GM18951 (cell line): ENCODE data around the gene EIF4EBP2.

Source experiments
- POLR2A ChIP-seq: IDR thresholded peaks from 4 replicates; pipeline ENCODE4 v1.6.1; 2011; ENCODE audit warnings: mild to moderate bottlenecking; ENCODE audit not compliant: insufficient read length, insufficient read depth; ENCODE audit errors: extremely low read depth
- in situ Hi-C: fragments of 300-500 bp; cut with MboI; formaldehyde crosslinking; loops from one replicate; pipeline ENCODE4 v1.12.0; 2022; ENCODE audit warnings: low sequenced_read_pairs, mixed read lengths, inconsistent platforms; ENCODE audit not compliant: unreplicated experiment

Gene EIF4EBP2

DNA sequence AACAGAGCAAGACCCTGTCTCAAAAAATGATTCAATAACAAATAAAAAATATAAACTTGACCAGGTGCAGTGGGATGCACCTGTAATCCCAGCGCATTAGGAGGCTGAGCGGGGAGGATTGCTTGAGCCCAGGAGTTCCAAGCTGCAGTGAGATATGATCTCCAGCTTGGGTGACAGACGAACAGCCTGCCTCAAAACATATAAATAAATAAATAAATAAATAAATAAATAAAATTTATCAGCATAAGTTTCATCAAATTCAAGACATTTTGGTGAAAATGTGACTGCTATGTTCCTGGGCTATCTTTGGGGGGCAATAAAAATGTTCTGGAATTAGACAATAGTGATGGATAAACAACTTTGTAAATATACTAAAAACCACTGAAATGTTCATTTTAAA lies 4.8 kb upstream of the EIF4EBP2 start:
- no peak for TF ChIP-seq POLR2A
- in situ Hi-C loops: no loop called here

DNA sequence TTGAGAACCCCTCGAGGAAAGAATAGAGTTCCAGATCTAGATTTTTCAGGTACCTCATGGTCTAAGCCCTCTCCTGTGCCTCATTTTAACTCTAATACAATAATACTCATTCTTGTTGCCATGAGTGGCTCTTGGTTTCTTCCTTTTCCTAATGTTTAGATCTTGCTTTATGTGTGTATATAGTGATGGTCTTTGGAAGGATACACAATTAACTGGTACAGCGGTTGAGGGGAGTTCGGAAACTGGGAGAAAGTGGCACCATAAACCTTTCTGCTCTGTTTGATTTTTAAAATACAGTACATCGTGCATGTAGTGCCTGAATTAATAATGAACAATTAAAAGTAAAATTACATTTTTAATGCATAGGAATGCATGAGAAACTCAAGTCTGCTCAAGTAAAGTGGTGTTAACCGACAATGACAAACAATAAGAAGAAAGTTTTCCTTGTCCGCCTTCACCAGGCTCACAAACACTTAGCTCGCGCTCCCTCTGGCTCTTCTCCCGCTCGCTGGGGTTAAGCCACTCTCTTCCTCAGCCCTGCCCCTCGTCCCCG lies 386 bp upstream of the EIF4EBP2 start:
- in situ Hi-C loops: no loop called here
- no peak for TF ChIP-seq POLR2A

DNA sequence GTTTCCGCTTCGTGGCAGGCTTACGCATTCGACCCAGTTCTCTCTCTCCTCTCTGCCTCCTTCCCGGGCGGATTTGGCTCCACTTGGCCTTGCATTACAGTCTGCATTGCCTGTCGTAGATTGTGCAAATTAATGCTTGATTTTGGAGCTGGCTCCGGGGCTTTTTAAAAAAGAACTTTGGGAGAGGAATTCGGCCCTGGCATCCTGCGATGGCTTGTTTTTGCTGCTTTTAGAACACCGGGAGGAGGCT lies 767 bp downstream of the EIF4EBP2 start:
- in situ Hi-C loops: no loop called here
- no peak for TF ChIP-seq POLR2A

DNA sequence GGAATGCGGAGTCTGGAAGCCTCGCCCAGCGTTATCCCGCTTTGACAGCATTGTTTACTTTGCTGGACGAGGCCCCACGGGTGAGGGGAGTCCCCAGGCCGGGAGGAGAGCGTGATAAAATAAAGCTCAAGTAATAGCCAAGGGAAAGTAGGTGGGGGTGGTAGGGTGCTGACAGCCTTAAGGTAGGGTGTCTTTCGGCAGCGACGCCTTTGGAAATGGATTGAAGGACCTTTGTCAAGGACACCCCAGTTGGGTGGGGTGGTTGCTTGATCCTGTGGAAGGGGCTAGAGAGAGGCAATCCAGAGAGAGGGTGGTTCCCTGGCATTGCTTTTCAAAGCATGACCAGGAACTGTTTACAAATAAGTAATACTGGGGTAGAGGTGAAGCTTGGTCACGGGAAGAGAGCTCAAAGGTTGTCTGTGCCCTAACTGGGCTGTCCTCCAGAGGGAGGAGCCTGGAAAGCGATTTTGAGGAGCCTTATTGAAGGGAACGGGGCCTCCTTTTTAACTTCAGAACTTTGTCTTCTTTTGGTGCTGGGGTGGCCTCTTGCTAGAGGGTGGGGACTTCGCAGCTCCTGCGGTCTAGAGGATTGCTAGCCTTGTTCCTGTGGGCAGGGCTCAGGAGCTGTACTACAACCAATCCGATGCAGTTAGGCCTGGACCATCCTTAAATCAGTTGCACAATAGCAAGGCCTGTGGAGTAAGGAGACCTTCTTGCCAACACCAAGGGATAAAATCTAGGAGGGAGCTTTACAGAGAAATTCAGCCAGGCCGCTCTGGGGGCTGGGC lies 1.3 kb downstream of the EIF4EBP2 start:
- no peak for TF ChIP-seq POLR2A
- in situ Hi-C loops: no loop called here

DNA sequence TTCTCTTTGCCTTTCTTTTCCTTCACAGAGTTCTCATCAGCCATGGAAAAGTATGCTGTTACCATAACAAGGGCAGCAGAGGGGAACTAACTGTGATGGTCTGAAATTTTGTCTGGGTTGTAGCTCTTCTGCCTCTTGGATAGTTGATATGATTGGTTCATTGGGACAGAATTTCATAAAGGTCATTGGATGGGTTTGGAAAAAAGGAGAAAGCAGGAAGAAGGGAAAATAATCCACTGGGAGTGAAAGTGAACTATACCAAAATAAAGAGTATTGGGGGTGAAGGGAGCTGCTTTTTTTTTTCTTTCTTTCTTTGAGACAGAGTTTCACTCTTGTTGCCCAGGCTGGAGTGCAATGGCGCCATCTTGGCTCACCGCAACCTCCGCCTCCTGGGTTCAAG lies 5.8 kb downstream of the EIF4EBP2 start:
- in situ Hi-C loops: no loop called here
- TF ChIP-seq POLR2A: no peak

DNA sequence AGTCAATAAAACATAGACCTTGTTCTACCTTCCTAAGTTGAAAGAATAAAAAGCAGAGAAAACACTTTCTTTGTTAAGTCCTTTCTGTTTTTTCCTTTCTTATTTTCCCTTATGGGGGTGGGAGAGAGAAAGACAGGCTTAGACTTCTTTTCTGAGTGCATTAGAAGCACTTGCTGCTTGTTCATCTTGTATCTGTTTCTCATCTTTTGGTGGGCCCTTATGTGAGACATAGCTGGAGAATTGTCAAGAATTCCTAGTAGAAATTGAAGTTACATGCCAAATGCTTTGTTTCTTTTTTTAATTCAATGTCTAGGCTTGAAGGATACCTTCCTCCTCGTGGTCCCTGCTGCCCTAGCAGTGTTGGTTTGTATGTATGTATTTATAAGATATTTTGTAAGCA lies 6.7 kb downstream of the EIF4EBP2 start:
- no peak for TF ChIP-seq POLR2A
- in situ Hi-C loops: no loop called here

DNA sequence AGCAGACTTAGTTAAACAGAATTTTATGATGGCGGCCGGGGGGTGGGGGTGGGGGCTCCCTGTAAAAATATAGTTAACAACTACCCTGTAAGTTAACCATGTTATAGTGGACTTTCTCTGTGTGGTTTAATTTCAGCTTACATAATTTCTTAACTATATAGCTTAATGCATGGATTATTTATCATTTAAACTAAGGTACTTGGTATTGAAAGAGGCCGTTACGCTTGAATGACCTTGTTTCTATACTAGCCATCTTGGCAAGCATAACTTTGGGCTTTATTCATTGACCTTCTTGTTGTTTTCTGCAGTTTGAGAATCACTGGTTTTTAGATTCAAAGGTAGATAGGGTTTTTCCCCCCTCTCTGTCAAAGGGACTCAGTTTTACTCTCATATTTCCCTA lies 8.4 kb downstream of the EIF4EBP2 start:
- no peak for TF ChIP-seq POLR2A
- in situ Hi-C loops: no loop called here

DNA sequence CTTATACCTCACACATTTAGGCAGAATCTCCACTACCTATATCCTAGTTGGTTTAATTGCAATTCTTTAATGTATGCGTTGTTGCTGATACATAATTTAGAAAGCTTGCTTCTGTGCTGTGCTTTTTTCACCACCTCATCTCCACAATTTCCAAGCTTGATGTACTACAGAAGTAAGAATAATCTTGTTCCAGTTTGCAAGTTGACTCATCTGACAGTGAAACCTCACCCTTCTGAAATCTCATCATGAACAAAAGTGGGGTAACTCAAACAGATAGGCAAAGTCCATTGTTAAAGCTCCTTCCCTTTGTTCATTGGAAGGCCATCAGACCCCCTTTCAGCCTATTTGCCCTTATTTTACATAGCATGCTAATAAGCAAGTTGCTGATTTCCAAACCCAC lies 13.6 kb downstream of the EIF4EBP2 start:
- TF ChIP-seq POLR2A: no peak
- in situ Hi-C loops: no loop called here

DNA sequence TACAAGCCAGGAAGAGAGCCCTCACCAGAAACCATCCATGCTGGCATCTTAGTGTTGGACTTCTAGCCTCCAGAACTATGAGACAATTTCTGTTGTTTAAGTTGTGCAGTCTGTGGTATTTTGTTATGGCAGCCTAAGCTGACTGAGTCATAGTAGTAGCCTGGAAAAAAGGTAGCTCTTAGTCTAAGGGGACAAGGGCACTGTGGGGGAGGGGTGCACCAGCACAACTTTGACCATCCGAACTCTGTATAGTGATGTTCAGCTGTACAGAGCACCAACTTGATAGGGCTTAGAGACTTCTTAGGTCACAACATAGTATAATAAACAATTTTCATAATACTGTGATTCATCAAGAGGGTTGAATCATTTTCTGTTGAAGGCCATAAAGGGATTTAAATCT lies 14.3 kb downstream of the EIF4EBP2 start:
- in situ Hi-C loops: no loop called here
- no peak for TF ChIP-seq POLR2A

DNA sequence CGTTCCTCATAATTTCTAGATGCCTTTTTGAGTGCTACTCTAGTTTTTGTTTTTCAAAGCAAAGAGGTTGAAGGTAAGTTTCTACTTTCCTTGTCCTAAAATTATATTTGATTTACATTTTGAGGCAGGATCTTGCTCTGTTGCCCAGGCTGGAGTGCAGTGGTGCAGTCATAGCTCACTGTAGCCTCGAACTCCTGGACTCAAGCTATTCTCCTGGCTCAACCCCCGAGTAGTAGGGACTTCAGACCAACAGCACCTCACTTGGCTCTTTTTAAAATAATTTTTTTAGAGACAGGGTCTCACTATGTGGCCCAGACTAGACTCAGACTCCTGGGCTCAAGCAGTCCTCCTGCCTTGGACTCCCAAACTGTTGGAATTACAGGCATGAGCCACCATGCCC lies 14.8 kb downstream of the EIF4EBP2 start:
- in situ Hi-C loops: no loop called here
- no peak for TF ChIP-seq POLR2A

DNA sequence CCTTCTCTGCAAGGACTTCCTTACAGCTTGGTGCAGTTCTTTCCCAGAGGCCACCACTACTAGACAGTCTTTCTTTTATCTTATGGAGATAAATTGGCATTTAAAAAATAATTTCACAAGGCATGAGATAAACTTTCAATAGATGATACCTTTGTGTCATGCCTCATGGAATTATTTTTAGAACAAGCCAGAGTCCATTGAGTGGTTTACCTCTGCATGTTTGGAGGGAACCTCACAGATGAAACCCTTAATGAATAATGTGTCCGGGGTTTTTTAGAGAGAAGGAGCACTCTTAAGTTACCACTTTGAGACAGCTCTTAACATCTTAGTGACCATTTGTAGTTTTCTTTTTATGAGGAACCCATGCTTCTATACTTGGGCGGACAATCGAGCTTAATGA lies 20.4 kb downstream of the EIF4EBP2 start:
- in situ Hi-C loops: no loop called here
- no peak for TF ChIP-seq POLR2A

DNA sequence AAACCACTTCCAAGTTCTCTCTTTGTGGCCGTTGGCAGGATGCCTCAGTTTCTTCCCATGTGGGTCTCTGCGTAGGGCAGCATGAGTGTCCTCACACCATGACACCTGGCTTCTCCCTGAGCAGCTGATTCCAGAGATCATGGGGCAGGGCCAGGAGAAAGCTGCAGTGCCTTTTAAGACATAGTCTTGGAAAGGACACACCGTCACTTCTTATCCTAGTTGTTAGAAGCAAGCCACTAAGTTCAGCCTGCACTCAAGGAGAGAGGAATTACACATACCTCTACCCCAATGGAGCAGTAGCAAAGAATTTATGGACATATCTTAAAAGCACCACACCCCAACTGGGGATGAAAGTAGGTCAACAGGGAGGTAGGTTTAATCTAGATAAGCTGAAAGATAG lies 21.2 kb downstream of the EIF4EBP2 start:
- in situ Hi-C loops: no loop called here
- no peak for TF ChIP-seq POLR2A

DNA sequence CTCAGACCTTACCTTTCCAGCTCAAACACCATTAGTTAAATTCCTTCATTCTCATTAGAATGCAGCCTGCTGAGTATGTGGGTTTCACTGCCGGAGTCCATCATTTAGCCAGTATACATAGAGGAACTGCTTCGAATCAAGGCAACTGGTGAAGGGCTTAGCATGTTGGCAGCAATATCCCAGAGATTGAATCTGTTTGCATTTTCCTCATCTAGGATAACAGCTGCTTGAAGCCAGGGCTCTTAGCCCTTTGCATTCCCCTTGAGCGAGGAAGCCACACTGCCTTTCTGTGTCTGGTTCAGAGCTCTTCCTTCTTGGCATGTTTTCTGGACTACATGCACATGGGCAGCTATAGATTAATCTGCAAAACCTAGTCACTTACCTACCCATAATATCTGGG lies 22.9 kb downstream of the EIF4EBP2 start:
- in situ Hi-C loops: no loop called here
- no peak for TF ChIP-seq POLR2A

DNA sequence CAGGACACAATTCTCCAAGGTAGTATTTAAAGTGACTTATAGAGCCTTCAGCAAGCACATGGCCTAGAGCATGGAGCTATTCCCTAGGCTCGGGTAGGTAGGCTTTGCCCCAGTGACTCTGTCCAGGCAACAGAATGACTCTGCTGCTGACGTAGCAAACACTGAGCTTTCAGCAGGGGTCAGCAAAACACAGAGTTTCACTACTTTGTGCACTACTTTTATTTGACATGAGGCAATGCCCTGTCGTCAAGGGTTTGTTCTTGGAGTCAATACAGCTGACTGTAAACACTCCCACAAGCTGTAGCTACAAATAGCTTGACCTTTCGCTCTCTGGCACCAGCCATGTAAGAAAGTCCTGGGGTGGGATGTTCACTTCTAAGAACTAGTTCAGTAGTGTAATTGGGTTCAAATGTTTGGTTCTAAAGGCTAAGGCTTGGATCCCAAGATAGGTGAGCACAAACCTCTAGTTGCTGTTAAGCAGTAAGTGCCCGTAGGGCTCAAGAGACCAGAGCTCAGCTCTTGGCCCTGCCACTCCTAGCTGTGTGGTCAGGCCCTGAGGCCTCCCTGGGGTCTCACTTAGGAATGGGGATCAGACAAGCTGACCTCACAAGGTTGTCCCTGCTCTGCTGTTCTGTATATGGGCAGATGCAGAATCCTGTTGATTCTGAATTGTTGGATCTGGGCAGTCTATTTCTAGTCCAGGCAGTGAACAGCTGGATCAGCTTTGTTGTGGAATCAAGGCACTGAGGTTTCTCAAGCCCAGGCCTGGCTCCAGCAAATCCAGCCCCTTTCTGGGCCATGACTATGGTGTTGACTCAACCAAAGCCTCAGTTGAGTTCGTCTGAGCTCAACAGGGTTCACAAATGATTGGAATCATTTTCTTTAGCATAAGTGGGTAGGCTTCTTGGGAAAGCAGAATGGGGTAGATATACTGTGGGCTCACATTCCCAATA lies 26.8 kb downstream of the EIF4EBP2 start:
- in situ Hi-C loops: no loop called here
- no peak for TF ChIP-seq POLR2A
